LNCaP clone FGC (cell line): ENCODE results near the gene RTN4R.

Experiments
- DNase-seq: peaks from one replicate; pipeline ENCODE4 v3.0.0-alpha.2; 2011; ENCODE audit warnings: low read depth
- H3K4me3 ChIP-seq: 2 replicates; pipeline ENCODE4 v1.5.1; 2011; ENCODE audit warnings: mild to moderate bottlenecking, low read depth, low read length, control low read depth
- CTCF ChIP-seq: IDR thresholded peaks from 2 replicates; pipeline ENCODE4 v1.5.1; 2012; ENCODE audit warnings: mild to moderate bottlenecking; ENCODE audit not compliant: control insufficient read depth, insufficient read depth; ENCODE audit errors: extremely low read depth

Gene RTN4R

DNA sequence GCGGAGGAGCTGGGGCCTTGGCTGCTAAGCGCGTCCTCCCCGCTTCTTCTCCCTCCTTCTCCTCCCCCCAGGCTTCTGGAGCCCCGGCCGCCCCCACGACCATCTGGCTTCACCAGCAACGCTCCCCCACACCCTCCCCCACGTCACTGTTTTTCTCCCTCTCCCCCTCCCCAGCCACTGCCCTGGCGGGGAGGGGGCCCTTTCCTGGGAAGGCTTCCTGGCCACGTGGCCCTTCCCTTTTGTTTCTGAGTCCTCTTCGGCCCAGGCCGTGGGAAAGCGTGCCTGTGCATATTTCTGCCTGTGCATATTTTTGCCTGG, 27.7 kb downstream of the RTN4R start:
- no peak for TF ChIP-seq CTCF
- DNase-seq: no peak
- no peak overlapping the region for H3K4me3 ChIP-seq

DNA sequence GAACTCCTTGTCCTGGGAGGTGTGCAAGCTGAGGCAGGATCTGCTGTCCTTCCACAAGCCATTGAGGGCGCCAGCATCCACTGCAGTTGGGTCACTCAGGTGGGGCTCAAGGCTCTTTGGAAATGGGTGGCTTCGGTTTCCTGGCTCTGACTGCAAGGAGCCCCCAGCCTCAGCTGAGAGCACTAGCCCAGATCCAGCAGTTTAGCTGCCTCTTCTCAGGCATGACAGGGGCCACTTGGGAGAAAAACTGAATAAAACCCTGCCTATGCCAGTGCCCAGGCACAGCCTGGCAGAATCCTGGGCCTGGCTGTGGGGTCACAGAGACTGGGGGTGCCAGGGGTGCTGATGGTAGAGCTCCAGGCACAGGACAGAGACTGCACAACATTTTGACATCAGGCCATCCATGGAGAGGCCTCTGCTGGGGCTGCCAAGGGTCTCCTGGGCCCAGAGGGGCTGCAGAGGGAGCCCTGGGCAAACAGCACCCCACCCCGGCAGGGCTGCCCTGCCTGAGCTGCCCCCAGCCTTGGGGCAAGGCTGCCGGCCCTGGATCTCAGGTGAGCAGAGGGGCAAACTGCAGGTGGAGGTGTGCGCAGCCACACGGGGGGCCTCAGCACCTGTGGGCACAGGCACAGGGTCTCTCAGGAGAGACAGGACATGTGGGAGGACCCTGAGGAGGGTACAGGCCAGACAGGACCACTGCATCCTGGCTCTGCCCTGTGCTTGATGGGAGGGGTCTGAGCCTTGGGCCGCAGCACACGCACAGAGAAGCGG, 28.3 kb downstream of the RTN4R start:
- no peak for TF ChIP-seq CTCF
- no peak overlapping the region for H3K4me3 ChIP-seq
- DNase-seq: no peak

DNA sequence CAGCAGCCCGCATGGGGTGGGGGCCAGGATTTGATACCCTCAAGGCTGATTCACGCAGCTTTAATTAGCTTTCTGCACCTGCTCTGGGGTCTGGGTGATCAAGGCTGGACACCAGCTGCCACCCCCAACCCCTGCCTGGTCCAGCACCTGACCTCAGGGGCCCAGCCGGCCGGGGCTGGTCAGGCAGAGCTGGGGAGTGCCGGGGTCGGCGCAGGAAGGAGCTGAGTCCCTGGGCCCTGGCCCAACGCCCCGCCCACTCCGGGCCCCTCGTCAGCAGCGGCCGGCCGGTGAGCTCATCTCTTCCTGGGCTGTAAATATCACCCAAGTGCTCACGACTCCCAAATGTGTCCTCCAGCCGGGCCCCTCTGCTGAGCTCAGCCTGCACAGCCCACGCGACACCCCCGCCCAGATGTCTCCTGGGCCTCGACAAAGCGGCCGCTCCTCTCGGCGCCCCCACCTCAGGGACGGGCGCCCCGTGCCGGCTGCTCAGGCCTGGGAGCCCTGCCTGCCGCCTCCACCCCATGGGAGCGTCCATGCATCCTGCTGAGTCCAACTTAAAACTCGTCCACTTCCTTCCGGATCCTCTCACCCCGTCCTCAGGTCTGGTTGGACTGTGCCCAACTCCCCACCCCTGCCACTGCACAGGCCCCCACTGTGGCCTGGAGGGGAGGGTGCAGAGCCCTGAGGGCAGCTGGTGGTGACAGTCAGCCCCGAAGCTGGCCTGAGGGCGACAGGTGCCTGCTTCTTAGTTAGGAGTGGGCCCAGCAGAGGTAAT, 29.0 kb downstream of the RTN4R start:
- H3K4me3 ChIP-seq: no peak overlapping the region
- TF ChIP-seq CTCF: no peak
- no peak for DNase-seq

DNA sequence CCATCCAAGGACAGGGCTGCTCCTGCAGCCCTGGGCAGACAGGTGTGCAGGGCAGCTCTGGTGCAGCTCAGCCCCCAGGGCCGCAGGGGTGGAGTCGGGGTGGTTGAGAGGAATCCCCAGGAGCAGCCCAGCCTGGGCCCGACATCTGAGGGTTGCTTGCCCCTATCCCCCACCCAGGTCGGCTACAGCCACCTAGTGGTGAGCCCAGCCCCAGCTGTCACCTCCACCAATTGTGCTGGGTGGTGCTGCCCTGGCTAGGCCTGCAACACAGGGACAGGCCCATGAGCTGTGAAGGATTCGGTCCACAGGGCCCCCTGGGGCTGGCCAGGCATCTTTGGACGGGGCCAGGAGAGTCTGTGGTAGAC, 29.6 kb downstream of the RTN4R start:
- no peak for DNase-seq
- H3K4me3 ChIP-seq: no peak overlapping the region

DNA sequence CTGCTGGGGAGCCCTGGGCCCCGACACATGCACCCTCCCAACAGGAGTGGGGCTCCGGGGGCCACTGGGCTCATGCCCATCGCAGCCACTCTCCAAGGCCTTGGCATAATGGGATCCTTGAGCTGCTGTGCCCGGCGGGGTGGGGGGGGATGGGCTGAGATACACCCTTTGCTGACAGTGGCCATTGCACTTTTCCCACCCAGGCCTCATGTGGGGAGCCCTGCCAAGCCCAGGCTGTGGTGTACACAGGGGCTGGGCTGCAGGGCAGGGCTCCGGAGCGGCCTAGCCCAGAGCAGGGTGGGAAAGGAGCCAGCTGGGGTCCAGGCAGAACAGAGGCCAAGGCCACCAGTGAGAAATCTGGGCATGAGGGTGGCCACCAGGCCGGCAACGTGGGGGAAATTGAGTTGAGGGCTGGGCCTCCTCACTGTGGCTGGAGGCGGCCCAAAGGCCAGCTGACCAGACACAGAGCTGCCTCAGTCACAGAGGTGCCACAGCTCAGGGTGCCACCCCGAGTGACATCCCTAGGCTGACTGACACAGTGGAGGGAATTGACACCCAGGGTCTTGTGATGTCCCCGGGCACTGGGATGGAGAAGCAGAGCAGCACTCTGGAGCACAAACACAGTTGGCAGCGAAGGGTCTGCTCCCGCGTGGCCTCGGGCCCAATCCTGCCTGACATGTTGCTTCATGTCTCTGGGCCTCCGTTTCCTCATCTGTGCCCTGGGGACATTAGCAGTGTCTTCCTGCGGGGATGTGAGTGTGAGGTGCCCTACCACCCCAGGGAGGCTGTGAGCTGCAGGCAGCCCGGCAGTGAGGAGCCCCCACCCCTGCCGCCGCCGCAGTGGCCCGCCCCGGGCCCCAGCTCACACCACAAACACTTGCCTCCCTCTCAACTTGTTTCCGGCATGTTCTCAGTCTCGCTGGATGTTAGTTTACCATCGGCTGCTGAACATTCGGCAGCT, 30.4 kb downstream of the RTN4R start:
- no peak overlapping the region for H3K4me3 ChIP-seq
- TF ChIP-seq CTCF: no peak
- no peak for DNase-seq

More for the DNA sequence above, 29.6 kb downstream of the RTN4R start:
- peak; percentile 82 for TF ChIP-seq CTCF

GRCh38 chr22:20236052-20236717, 31.9 kb downstream of the RTN4R start:
- no peak overlapping the region for H3K4me3 ChIP-seq
- no peak for DNase-seq
- no peak for TF ChIP-seq CTCF
